H1 (cell line): ENCODE data around the gene RNF186. TPM values are rescaled to one million over a fixed set of nuclear protein-coding genes. Genes with fewer than 3 reads are reported as not detected.

ENCODE experiments used
- CTCF ChIA-PET: fragments of 300-600 bp; sonication (Branson Sonifier 250); formaldehyde crosslinking; loops from one replicate; lab custom pipeline; 2021; ENCODE audit not compliant: partially characterized antibody; lab: Charles Lee
- POLR2A ChIA-PET: fragments of 300-600 bp; sonication (Branson Sonifier 250); formaldehyde crosslinking; loops from one replicate; lab custom pipeline; 2021; ENCODE audit warnings: inconsistent platforms; ENCODE audit not compliant: partially characterized antibody; lab: Charles Lee
- DNase-seq, 2 experiments: peaks; one replicate each; pipeline versions ENCODE4 v3.0.0 to v3.0.0-alpha.2; 2010 to 2022; ENCODE audit warnings: low spot score in 2 of 2, low read depth in 1 of 2, mixed read lengths in 1 of 2
- FAIRE-seq: peaks from 2 replicates; lab custom pipeline; 2011; peaks lifted over from hg19 to GRCh38; lab: Jason Lieb, UNC
- H2AFZ ChIP-seq: 2 replicates; pipeline ENCODE4 v1.8.1; 2012; ENCODE audit warnings: low read length, inconsistent platforms
- H2AK5ac ChIP-seq: 2 replicates; pipeline ENCODE4 v1.6.1; 2013; ENCODE audit warnings: low read depth, low read length
- H2BK120ac ChIP-seq: replicated peaks from 2 replicates; pipeline ENCODE3; 2013; ENCODE audit warnings: low read depth, low read length, inconsistent platforms
- H2BK12ac ChIP-seq: 2 replicates; pipeline ENCODE4 v1.6.1; 2013; ENCODE audit warnings: low read depth, low read length
- H2BK15ac ChIP-seq: 2 replicates; pipeline ENCODE4 v1.6.1; 2013; ENCODE audit warnings: low read length
- H2BK20ac ChIP-seq: 2 replicates; pipeline ENCODE4 v1.6.1; 2013; ENCODE audit warnings: low read length
- H2BK5ac ChIP-seq: 2 replicates; pipeline ENCODE4 v1.6.1; 2013; ENCODE audit warnings: low read depth, low read length
- H3K14ac ChIP-seq: 2 replicates; pipeline ENCODE4 v1.6.1; 2013; ENCODE audit warnings: inconsistent platforms; ENCODE audit not compliant: insufficient read length
- H3K18ac ChIP-seq: 2 replicates; pipeline ENCODE4 v1.6.1; 2013; ENCODE audit warnings: low read length; ENCODE audit errors: extremely low read depth
- H3K23ac ChIP-seq: 2 replicates; pipeline ENCODE4 v1.6.1; 2013; ENCODE audit warnings: inconsistent platforms; ENCODE audit not compliant: insufficient read length
- H3K23me2 ChIP-seq: 2 replicates; pipeline ENCODE4 v1.6.1; 2013; ENCODE audit warnings: low read depth, low read length
- H3K27ac ChIP-seq: 2 replicates; pipeline ENCODE4 v1.6.1; 2011; ENCODE audit warnings: low read depth, low read length, inconsistent platforms
- H3K27me3 ChIP-seq, 4 experiments: replicated peaks in 1 of 4; 1 replicate in 1 of 4; 2 replicates in 3 of 4; pipeline versions ENCODE4 v1.6.1 to v1.8.1; 2011 to 2013; ENCODE audit warnings: low read length in 3 of 4, mild to moderate bottlenecking in 3 of 4, inconsistent platforms in 2 of 4, mixed read lengths in 2 of 4, moderate library complexity in 1 of 4; ENCODE audit not compliant: control insufficient read depth in 3 of 4, insufficient read depth in 3 of 4; ENCODE audit errors: extremely low read depth in 1 of 4
- H3K36me3 ChIP-seq, 4 experiments: 2 replicates each; pipeline versions ENCODE4 v1.6.1 to v1.8.1; 2011 to 2013; ENCODE audit warnings: mild to moderate bottlenecking in 4 of 4, low read length in 3 of 4, moderate library complexity in 2 of 4, control low read depth in 1 of 4, inconsistent platforms in 1 of 4; ENCODE audit not compliant: insufficient read depth in 4 of 4, control insufficient read depth in 2 of 4
- H3K4ac ChIP-seq: replicated peaks from 2 replicates; pipeline ENCODE3; 2013; ENCODE audit warnings: low read length, low read depth, mixed read lengths, inconsistent platforms; ENCODE audit not compliant: insufficient read length
- H3K4me1 ChIP-seq, 4 experiments: replicated peaks in 1 of 4; 1 replicate in 1 of 4; 2 replicates in 3 of 4; pipeline versions ENCODE4 v1.6.1 to v1.8.1; 2011 to 2013; ENCODE audit warnings: low read length in 3 of 4, inconsistent platforms in 2 of 4, mixed read lengths in 1 of 4; ENCODE audit not compliant: insufficient read depth in 4 of 4, control insufficient read depth in 3 of 4
- H3K4me2 ChIP-seq, 2 experiments: 2 replicates each; pipeline versions ENCODE4 v1.6.1 to v1.8.1; 2011 to 2013; ENCODE audit warnings: low read depth in 2 of 2, low read length in 2 of 2, control low read depth in 1 of 2, inconsistent platforms in 1 of 2, mild to moderate bottlenecking in 1 of 2; ENCODE audit not compliant: insufficient read depth in 1 of 2
- H3K4me3 ChIP-seq, 4 experiments: fragments of 200-600, 300-600 bp in 1 of 4; sonication (generic), shearing (Covaris generic), sonication (Bioruptor Twin) in 1 of 4; 2 replicates each; pipeline versions ENCODE4 v1.5.1 to v1.8.1; 2011 to 2016; ENCODE audit warnings: low read length in 4 of 4, low read depth in 3 of 4, control low read depth in 2 of 4, inconsistent platforms in 2 of 4, mild to moderate bottlenecking in 2 of 4, mixed read lengths in 1 of 4, moderate library complexity in 1 of 4; ENCODE audit not compliant: insufficient read depth in 2 of 4; ENCODE audit errors: extremely low read depth in 1 of 4
- H3K56ac ChIP-seq: replicated peaks from 2 replicates; pipeline ENCODE3; 2013; ENCODE audit warnings: low read depth, mild to moderate bottlenecking, mixed read lengths, low read length, inconsistent platforms; ENCODE audit not compliant: insufficient read length
- H3K79me1 ChIP-seq: 2 replicates; pipeline ENCODE4 v1.6.1; 2013; ENCODE audit warnings: low read depth, low read length, control low read depth
- H3K79me2 ChIP-seq, 2 experiments: 2 replicates each; pipeline versions ENCODE4 v1.6.1 to v1.8.1; 2012 to 2013; ENCODE audit warnings: low read length in 2 of 2, mild to moderate bottlenecking in 2 of 2, inconsistent platforms in 1 of 2; ENCODE audit not compliant: insufficient read depth in 2 of 2, control insufficient read depth in 1 of 2
- H3K9ac ChIP-seq, 4 experiments: replicated peaks in 1 of 4; 1 replicate in 1 of 4; 2 replicates in 3 of 4; pipeline versions ENCODE4 v1.6.1 to v1.8.1; 2011 to 2013; ENCODE audit warnings: low read depth in 3 of 4, low read length in 3 of 4, control low read depth in 2 of 4, mild to moderate bottlenecking in 2 of 4, moderate library complexity in 2 of 4, inconsistent platforms in 1 of 4; ENCODE audit errors: extremely low read depth in 1 of 4
- H3K9me3 ChIP-seq, 2 experiments: 2 replicates each; pipeline versions ENCODE4 v1.6.1 to v1.8.1; 2012 to 2013; ENCODE audit warnings: mild to moderate bottlenecking in 2 of 2, moderate library complexity in 2 of 2, control low read depth in 1 of 2, inconsistent platforms in 1 of 2, low read depth in 1 of 2, low read length in 1 of 2, mixed read lengths in 1 of 2; ENCODE audit not compliant: insufficient read depth in 2 of 2
- H4K20me1 ChIP-seq, 2 experiments: replicated peaks in 1 of 2; 2 replicates each; pipeline versions ENCODE3 to v1.8.1; 2011 to 2013; ENCODE audit warnings: inconsistent platforms in 2 of 2, low read length in 2 of 2, mild to moderate bottlenecking in 1 of 2; ENCODE audit not compliant: insufficient read depth in 2 of 2, control insufficient read depth in 1 of 2
- H4K5ac ChIP-seq: 2 replicates; pipeline ENCODE4 v1.6.1; 2013; ENCODE audit warnings: low read length, low read depth, mixed read lengths, inconsistent platforms; ENCODE audit not compliant: insufficient read length
- H4K8ac ChIP-seq: 2 replicates; pipeline ENCODE4 v1.8.0; 2013; ENCODE audit warnings: mild to moderate bottlenecking, moderate library complexity, low read length, inconsistent platforms; ENCODE audit not compliant: insufficient read depth; ENCODE audit errors: extremely low read depth
- H4K91ac ChIP-seq: replicated peaks from 2 replicates; pipeline ENCODE3; 2013; ENCODE audit warnings: low read length, mixed read lengths, inconsistent platforms; ENCODE audit not compliant: insufficient read length
- CBX5 ChIP-seq: fragments of 300-800, 300-1000 bp; sonication (generic); IDR thresholded peaks from 2 replicates; pipeline ENCODE4 v1.7.1; 2016; ENCODE audit warnings: antibody characterized with exemption, low read length, low read depth
- HDAC6 ChIP-seq: IDR thresholded peaks from one replicate; pipeline ENCODE4 v1.7.1; 2012; ENCODE audit warnings: low read depth, mild to moderate bottlenecking, inconsistent platforms, low read length, moderate library complexity
- NRF1 ChIP-seq: IDR thresholded peaks from 2 replicates; pipeline ENCODE4 v1.6.1; 2011; ENCODE audit warnings: mild to moderate bottlenecking, low read depth, low read length, improper control_type of control experiment
- POU5F1 ChIP-seq: IDR thresholded peaks from 2 replicates; pipeline ENCODE4 v1.6.1; 2011; ENCODE audit warnings: low read depth, mild to moderate bottlenecking, low read length, moderate library complexity
- SIN3A ChIP-seq, 2 experiments: IDR thresholded peaks in 1 of 2; conservative IDR thresholded peaks in 1 of 2; 2 replicates each; pipeline ENCODE4 v1.6.1; 2011 to 2012; ENCODE audit warnings: low read length in 2 of 2, improper control_type of control experiment in 1 of 2, low read depth in 1 of 2, mild to moderate bottlenecking in 1 of 2
- SP1 ChIP-seq: IDR thresholded peaks from 2 replicates; pipeline ENCODE4 v1.6.1; 2011; ENCODE audit warnings: low read depth, low read length
- WGBS, 2 experiments: shearing (Covaris generic) in 1 of 2; methylation state at CpG; one replicate each; pipeline versions ENCODE4 v1.1.6 to v1.1.7; 2013 to 2015; ENCODE audit warnings: low lambda C conversion rate in 2 of 2, mixed read lengths in 2 of 2, inconsistent platforms in 1 of 2, low coverage in 1 of 2, missing lambda C conversion rate in 1 of 2; ENCODE audit not compliant: insufficient replicate concordance in 2 of 2, insufficient coverage in 1 of 2, insufficient read length in 1 of 2; ENCODE audit errors: extremely low coverage in 1 of 2, missing lambda C conversion rate in 1 of 2; 5-methylcytosine and 5-hydroxymethylcytosine counted together
- polyA plus RNA-seq, 7 experiments: library from polyadenylated mRNA; depleted of rRNA in 3 of 7; stranded (reverse) in 5 of 7; unstranded in 2 of 7; fragments of >200 nt in 5 of 7; fragments of 200-250 nt in 2 of 7; gene quantifications; 1 replicate in 5 of 7; 2 replicates in 1 of 7; 4 replicates in 1 of 7; pipeline versions ENCODE4 v1.2.1 to v1.2.3, GENCODE V29; 2011 to 2013; ENCODE audit warnings: missing spikeins in 2 of 7, mixed read lengths in 2 of 7
- total RNA-seq: library from RNA; stranded (reverse); fragmentation: NEBNext Ultra II Directional; extraction: Animal tissue kit (Norgen Biotek cat#: 25700); gene quantifications from 2 replicates; pipeline ENCODE4 v1.2.1, GENCODE V29; 2021

The RNF186 gene
- total and polyA plus RNA-seq, 2 of the 8 experiments (the other 6 are each of a cell fraction or from before 2014, with no cell fraction given), result not detected

GRCh38 chr1:19809044-19809750 is 5.9 kb downstream of the RNF186 start:
- POLR2A ChIA-PET, result interaction anchor here (1.9 kb wide), 1 partner anchor 11 kb away, joined by 5 read pairs; no protein-coding TSS in a partner anchor
- Histone ChIP-seq H4K8ac (no peak overlapping the region; the same call in 1 of the 2 replicates), H4K20me1 (no peaks in the 10 kb centered on the region), H3K18ac (no peak overlapping the region), H3K79me1 (no peaks in the 10 kb centered on the region), H3K4ac (no peak overlapping the region), H3K23ac (no peak overlapping the region), H3K27me3 (no peaks in the 10 kb centered on the region), H2AK5ac (no peak overlapping the region), H3K36me3 (no peaks in the 10 kb centered on the region), H3K4me1 (no peaks in the 10 kb centered on the region; a peak in 1 of 7 replicates), H2BK15ac (no peak overlapping the region), H2BK5ac (no peak overlapping the region), H4K5ac (no peak overlapping the region), H3K23me2 (no peaks in the 10 kb centered on the region), H3K79me2 (no peaks in the 10 kb centered on the region), H2BK120ac (no peak overlapping the region), H2BK12ac (no peak overlapping the region), H2AFZ (no peak overlapping the region), H4K91ac (no peak overlapping the region), H3K27ac (no peak overlapping the region), H3K9ac (no peak overlapping the region), H3K4me2 (no peak overlapping the region), H3K4me3 (no peak overlapping the region), H3K9me3 (no peaks in the 10 kb centered on the region), H3K56ac (no peak overlapping the region), H2BK20ac (no peak overlapping the region), H3K14ac (no peak overlapping the region)
- WGBS, 2 experiments, result 75% methylated on average over 13 of the region's 13 CpGs; no CpG with 5 or more reads in 1 of the 2 experiments
- FAIRE-seq (no peak), DNase-seq (no peak)
- CTCF ChIA-PET, result interaction anchor here (0.6 to 2.8 kb wide), 11 partner anchors 8 to 623 kb away, joined by 3 to 14 read pairs (median 4); partner anchors contain the start of gene OTUD3
- no peak for TF ChIP-seq NRF1
- no peak for TF ChIP-seq CBX5
- TF ChIP-seq SIN3A (conservative IDR thresholded peaks at IDR 0.05 in 1 of 2, IDR thresholded peaks at IDR 0.05 in 1 of 2; ENCODE audit: low read depth in 1 of 2, low read length in 2 of 2), result no peak
- TF ChIP-seq HDAC6, result no peak
- no peak for TF ChIP-seq SP1
- no peak for TF ChIP-seq POU5F1
